CD4-positive, alpha-beta T cell treated with Interleukin-1 beta for 1 hour (primary cell): ENCODE data around the gene BTBD7.
"Not testable (repeated sequence)": the region's sequence is repeated elsewhere in the genome, so short reads cannot be mapped to it uniquely, and the experiment has no call there.

Experiments used
- DNase-seq, 2 donors: peaks; one replicate each; pipeline ENCODE4 v3.0.0-alpha.2; 2020 to 2022

BTBD7 gene

GRCh38 chr14:93332853-93333630, at the start of gene BTBD7:
Gene BTBD7, minus strand, starts transcription at chr14:93333036. Its CDS starts 36,985 bp downstream, at chr14:93296051.
- peak; percentile 94 to 95 for DNase-seq

GRCh38 chr14:93381644-93382043, 48.8 kb upstream of the BTBD7 start:
- no peak for DNase-seq

GRCh38 chr14:93379831-93380230, 47.0 kb upstream of the BTBD7 start:
- DNase-seq: no peak

- DNase-seq: peak; percentile 2 to 65
These were observed 42.9 kb upstream of the BTBD7 start for GRCh38 chr14:93375673-93376156.

GRCh38 chr14:93369713-93370266, 37.0 kb upstream of the BTBD7 start:
- DNase-seq: peak in 1 of 2 donors; percentile 17

GRCh38 chr14:93368996-93369712, 36.3 kb upstream of the BTBD7 start:
- DNase-seq: no peak

- DNase-seq: not testable (repeated sequence)
These were observed 22.0 kb upstream of the BTBD7 start for GRCh38 chr14:93354873-93355272.

- DNase-seq: no peak
These were observed 15.5 kb upstream of the BTBD7 start for GRCh38 chr14:93348292-93348691.

GRCh38 chr14:93347850-93348249, 15.0 kb upstream of the BTBD7 start:
- no peak for DNase-seq

- no peak for DNase-seq
These were observed 14.3 kb upstream of the BTBD7 start, which contains the start of gene COX8C for GRCh38 chr14:93346926-93347721. Gene COX8C, plus strand, starts transcription at chr14:93347182. Its CDS starts 87 bp downstream, at chr14:93347269.

GRCh38 chr14:93343797-93344196, 11.0 kb upstream of the BTBD7 start:
- no peak for DNase-seq

GRCh38 chr14:93343266-93343665, 10.4 kb upstream of the BTBD7 start:
- no peak for DNase-seq

GRCh38 chr14:93337884-93338283, 5.0 kb upstream of the BTBD7 start:
- DNase-seq: no peak

GRCh38 chr14:93337143-93337753, 4.4 kb upstream of the BTBD7 start:
- DNase-seq: no peak

GRCh38 chr14:93333631-93334103, 831 bp upstream of the BTBD7 start:
- DNase-seq: peak in 1 of 2 donors; percentile 2

GRCh38 chr14:93332397-93332852, 411 bp downstream of the BTBD7 start:
- peak in 1 of 2 donors; percentile 45 for DNase-seq

GRCh38 chr14:93331728-93332396, 974 bp downstream of the BTBD7 start:
- DNase-seq: no peak

- DNase-seq: no peak
These were observed 1.7 kb downstream of the BTBD7 start for GRCh38 chr14:93331002-93331727.

GRCh38 chr14:93330609-93331000, 2.2 kb downstream of the BTBD7 start:
- no peak for DNase-seq

- DNase-seq: no peak
These were observed 2.7 kb downstream of the BTBD7 start for GRCh38 chr14:93329965-93330608.
